Stimulated activated CD8-positive, alpha-beta memory T cell treated with anti-CD3 and anti-CD28 coated beads, Interleukin-12 subunit alpha, Interleukin-12 subunit beta, amount 100 ng/mL, for 4 hours (primary cell): ENCODE measurements around the gene TUBB6.

Source experiments
- DNase-seq: peaks from one replicate; pipeline ENCODE4 v3.0.0-alpha.2; 2020; ENCODE audit warnings: low read depth

TUBB6 gene

DNA sequence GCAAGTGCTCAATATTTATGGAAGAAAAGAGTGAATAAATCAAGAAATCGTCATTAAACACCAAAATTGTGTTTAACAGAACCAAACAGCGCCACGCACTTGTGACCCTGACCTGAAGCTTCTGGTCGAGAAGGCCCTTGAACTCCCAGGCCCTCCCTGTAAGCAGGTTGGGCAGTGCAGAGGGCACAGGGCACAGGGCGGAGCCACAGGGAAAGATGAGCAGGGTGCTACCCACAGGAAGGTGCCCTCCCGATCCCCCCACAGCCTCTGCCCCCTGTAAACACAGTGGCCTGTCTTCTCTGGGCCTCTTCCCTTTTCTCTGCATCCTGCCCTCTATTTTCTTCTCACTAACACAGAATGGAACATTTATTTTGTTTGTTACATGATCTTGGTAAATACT, 16.9 kb upstream of the TUBB6 start:
- no peak for DNase-seq

DNA sequence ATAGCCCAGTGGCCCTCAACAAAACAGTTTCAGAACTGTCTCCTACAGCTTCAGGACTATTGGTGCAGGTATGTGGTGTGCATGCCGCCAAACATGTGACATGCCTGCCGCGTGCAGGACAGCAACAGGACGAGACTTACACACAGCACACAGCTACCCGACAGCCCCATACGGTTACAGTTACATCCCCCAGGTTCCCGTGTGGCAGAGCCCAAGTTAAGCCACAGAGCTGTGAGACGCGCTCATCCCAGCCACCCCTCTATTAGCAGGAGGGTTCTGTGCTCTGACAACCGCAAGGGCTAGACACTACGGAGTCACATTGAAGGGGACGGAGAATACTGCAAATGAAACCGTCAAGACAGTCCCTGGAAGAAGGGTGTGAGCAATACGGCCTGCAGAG, 16.4 kb upstream of the TUBB6 start:
- DNase-seq = no peak

DNA sequence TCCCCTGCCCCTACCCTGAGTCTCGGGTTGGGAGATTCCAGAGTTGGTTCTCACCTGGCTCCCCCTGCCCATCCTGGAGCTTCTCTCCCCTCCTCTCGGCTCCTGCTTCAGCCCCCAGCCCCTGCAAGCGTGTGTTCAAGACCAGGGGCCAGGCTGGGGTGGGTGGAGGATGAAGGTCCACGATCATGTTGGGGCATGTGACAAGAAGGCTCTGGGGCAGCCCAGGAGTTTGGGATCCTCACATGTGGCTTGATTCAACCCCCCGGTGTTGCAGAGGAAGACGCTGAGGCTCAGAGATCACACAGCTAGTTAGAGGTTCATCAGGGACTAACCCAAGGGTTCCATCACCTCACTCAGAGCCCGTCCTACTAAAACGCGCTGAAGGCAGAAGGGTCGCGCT, 14.2 kb upstream of the TUBB6 start:
- DNase-seq = no peak

DNA sequence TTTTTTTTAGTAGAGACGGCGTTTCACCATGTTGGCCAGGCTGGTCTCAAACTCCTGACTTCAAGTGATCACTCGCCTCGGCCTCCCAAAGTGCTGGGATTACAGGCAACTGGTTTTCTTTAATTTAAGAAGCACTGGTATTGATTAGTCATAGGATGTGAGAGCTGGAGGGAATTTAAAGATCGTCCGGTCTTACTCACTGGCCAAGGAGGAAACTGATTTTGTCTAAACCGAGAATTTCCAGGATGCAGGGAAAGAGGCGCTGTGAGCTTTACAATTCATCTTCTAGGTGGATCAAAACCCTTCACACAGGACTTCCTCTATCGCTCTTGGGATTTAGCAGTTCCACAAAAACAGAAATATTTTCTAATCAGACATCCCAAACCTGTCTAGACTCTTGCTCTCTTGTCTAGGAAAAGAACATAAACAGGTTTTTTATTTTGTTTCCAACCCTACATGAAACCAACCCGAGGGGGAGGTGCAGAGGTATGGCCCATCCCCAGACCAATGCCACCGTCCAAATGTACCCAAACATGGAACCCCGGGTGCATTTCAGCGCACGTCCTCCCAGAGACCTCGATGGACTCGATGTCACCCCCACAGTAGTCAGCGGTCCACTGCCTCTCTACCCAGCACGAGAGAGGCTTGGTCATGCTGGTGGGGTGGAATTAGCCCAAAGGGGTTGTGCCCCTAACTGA, 12.5 kb upstream of the TUBB6 start:
- no peak for DNase-seq

DNA sequence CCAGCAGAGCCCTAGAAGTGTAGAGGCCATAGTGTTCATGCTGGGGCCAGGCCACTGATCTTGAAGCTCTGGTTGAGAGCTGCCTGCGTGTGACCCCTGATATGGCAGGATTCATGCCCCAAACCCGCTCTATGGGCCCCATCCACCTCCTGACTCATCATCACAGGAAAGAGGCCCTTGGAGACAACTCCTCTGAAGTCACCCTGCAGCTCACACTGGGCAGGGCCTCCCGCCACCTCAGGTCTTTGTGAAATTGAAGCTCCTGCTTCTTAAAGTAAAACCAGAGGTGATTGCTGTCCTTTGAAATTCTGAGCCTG, 12.0 kb upstream of the TUBB6 start:
- DNase-seq = no peak

DNA sequence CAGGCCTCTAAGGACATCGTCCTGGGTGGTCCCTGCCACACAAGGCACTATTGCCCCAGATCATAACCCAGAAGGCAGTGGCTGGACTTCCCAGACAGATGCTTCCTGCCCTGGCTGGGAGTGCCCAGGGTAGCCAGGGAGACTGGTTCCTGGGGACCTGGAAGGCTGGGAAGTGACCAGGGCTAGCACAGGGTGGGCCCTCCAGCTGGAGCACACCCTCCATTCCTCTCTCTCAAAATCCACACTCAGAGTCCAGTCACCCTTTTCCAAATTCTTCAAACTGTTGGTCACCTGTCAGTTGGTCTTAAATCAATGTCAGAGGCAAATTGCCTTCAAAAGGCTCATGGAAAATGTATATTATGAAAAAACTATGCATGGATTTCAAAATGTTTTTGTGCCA, 11.6 kb upstream of the TUBB6 start:
- DNase-seq = no peak

DNA sequence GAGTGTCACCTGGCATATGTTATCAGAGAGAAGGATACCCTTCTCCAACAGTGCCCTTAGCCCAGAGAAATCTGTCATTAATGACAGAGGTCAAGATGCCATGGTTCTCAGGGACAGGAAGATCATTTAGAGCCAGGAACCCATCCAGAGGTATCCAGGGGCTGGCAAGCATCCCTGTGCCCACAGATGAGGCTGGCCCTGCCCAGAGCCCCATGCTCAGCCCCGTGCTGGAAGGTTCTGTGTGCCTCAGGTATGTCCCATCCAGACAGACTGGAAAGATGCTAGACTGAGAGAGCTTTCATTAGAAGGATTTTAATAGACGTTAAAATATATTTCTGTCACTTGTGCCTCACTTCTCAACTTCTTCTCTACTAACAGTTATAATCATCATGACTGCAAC, 8.2 kb upstream of the TUBB6 start:
- DNase-seq = no peak

DNA sequence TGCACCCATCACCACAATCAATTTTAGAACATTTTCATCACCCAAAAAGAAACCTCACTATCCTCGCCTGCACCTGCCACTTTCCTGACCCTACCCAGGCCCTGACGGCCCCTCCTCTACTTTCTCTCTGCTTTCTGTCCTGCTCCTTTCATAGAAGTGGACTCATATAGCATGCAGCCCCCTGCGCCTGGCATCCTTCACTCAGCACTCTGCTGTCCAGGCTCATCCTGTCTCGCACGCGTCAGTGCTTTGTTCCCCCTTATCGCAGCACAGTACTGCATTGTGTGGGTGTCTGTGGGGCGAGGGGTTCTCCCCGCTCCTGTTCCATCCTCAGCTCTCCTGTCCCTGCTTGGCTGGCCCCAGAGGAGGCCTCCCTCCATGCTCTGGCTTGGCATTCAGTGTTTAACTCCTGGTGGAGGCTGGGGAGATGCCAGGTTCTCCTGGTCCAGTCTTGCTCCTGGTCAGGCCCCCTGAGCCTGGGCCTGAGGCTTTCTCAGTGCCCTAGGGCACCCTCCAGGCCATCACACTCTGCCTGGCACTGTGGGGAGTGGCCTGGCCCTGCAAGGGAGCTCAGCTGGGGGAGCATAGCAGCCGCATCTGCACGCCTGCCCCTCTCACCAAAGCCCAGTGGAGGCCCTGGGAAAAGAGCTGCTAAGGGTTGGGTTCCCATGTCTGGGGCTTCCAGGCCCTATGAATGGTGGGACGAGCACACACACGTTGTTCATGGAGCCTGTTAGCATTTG, 6.6 kb upstream of the TUBB6 start:
- DNase-seq = no peak

DNA sequence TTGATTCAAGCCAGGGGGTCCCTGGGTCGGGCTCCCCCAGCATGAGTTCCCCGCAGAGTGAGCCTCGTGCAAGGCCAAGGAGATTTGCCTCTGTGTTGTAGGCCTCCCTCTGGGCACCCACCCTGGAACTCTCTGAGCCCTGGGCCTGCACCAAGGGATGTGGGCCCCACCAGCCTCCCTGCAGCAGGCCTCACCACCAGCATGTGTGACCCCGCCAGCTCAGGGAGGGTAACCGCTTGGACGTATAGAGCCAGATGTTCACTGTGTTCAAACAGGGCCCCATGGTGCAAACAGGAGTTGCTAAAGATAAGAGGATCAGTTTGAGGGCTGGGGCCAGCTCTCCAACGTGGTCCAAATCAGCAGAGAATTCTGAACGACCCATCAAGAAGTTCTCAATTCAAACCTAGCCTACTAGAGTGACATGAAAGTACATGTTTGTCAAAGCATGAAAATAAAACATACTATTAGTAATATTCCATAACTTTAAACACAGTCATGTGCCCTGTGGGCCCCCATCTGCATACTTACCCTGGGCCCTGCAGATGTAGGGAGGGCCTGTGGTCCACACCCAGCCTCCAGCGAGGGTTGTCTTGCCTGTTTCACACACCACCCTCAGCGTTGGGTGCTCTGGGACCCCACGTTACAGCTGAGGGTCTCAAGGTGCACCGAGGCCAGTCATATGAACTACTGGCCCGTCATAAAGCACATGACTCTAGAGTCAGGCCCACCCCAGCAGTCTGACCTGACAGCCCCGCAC, 5.5 kb upstream of the TUBB6 start:
- DNase-seq = no peak

DNA sequence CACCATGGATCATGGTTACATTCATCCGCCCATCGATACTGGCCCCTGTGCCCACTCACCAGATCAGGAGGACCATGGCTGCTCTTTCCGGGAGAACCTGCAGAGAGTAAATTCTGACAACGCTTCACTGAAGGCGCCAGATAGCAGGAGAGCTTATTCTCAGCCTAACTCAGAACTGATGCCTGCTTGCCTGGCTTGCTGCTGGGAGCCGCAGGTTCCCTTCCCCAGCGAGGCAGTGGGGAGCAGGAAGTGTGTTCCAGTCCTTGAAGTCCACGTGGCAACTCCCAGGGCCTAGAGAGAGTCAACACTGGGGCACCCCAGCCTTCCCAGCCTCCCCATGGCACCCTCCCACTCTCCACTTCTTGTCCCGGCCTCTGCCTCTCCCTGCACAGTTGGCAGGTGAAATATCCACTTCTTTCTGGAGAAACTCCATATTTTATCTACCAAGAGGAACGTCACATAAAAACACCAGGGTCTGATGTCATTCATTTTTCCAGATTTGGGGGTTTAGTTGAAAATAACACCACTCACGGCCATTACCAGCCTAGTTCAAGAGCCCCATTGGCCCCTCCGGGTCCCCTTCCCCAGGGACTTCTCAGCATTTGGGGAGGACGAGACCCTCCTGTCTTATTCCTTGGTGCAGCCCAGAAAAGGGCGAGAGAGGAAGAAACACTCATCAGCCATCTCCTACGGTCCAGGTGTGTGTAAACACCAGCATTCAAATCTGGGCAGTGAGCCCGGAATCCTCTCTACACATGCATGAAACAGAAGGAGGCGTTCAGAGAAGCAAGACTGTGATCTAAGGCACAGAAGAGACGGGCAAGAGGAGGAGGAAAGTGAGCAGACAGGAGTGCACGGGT, 3.5 kb upstream of the TUBB6 start:
- no peak for DNase-seq

DNA sequence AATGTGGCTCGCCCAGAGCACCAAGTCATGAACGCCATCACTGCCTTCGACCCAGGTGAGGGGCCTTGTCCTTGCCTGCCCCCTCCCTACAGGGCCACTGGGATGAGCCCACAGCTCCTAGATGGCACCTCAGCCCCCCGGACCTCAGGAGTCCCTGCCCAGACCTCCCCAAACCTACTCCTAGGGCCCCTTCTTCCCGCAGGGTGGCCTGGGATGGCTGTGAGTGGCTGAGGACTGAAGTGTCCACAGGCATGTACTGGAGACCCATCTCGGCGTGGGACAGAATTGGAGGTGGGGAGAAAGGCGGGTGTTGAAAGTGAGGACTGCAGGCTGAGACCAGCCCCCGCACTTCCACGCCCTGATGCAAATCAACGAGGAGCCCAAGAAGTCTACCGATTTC, 2.8 kb upstream of the TUBB6 start:
- no peak for DNase-seq

DNA sequence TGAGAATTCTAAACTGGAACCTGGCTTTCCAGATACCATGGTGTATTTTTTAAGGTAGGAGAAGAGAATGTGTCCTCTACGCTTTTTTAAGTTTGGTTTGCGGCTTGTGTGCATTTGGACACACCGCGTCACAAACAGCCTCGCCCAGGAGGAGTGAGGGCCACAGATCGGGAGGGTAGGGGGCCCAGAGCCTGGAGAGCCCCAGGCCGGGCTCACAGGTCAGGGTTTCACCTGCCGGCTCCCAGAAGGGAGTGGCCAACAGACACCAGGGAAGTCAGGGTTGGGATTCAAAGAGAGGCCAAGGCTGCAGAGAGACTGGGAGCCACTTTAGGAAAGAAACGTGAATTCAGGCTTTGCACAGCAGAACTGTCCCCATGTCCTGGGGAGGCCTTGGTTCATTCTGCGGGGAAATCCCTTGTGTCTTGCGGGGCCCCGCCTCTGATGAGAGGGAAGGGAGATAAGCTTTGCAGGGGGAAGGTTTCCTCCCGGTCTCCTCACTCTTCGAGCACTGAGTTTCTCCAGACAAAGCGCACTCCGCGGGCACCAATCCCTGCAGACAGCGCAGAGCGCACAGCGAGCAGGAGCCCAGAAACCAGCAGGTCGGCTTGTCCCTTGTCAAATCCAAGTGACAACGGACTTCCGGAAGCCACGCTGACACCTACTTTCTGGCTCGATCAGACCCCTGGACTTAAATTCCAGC, 2.0 kb upstream of the TUBB6 start:
- DNase-seq = no peak

DNA sequence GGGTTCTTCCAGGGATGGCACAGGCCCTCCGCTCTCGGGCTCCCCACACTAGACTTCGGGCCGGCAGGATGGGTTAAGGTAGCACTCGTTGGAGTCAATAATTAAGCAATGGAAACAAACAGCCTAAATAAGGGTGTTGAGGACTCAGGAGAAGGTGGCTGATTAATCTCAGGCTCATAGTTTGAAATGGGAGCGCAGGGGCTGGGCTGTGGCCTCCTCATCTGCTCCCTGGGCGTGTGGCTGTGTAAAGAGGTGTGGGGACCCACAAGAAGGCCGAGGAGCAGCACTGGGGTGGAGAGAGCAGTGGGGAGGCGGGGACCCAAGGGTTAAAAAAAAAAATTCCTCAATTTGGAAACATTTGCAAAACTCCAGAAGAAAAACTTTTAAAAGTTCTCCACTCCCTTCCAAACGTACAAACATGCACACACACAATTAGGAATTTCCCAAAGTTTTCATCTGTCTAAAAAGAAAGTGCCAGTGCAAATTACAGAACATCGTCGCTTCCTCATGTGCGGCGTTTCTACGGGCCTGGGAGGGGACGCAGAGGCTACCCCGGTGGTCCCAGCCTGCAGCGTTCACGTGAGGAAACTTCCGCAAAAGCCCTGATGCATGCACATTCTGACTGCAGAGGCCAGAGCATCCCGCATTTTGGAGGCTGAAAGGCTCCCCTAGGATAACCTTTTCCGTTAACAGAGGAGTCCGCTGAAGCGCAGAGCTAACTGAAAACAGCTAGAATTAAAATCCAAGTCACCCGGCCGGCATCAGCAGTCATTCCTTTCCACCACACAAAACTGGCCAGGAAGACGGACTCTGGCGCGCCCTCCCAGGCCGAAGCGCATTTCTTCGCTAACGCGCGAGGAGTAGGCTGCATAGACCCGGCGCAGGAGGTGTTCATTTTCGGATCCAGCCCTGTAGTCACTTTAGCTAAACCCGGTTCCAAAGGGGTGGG, 1.0 kb upstream of the TUBB6 start:
- no peak for DNase-seq

DNA sequence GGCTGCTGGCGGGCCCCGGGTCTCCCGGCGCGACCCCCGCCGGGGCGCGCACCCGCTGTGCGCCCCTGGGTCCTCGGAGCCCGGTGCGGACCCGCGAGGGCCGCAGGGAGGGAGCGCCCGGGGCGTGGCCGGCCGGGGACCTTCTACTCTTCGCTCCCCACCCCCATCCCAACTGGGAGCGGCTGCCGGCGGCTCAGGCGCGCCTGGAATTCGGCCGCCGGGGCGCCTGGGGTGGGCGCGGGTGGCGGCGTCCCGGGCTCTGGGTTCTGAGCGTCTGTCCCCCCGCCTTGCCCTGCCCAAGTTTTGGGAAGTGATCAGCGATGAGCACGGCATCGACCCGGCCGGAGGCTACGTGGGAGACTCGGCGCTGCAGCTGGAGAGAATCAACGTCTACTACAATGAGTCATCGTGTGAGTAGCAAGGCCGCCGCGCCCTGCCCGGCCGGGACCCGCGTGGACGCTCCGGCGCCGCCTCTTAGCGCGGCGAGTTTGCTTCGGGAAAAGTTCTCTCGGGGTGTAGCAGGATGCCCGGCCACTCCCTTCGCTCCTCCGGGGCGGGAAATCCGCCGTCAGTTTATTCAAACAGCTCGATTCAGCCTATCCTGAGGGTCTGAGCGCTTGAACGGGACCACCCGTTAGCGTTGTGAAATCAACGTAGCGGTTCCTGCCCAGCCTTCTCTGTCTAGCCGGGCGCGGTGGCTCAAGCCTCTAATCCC, 502 bp downstream of the TUBB6 start:
- DNase-seq = no peak

DNA sequence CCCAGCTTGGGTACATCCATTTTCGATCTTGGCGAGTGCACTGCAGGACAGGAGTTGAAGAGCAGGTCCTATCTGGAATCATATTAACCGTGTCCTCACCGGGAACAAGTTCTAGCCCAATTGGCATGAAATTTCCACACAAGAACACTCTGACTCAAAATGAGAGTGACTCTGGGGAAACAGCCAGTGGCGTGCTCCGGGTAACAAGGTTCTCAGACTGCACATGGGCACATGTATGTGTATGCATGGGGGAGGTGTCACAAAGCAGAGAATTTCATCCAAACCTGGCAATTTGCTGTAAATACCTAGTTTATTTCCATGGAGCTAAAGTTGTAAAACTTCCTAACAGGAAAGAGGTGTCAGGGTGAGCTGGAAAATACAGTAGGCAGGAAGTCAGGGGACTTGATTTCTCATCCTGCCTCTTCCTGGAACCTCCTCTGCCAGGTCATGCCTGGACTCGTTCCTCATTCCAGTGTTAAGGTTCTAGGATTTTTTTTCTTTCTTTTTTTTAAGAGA, 1.7 kb downstream of the TUBB6 start:
- no peak for DNase-seq

DNA sequence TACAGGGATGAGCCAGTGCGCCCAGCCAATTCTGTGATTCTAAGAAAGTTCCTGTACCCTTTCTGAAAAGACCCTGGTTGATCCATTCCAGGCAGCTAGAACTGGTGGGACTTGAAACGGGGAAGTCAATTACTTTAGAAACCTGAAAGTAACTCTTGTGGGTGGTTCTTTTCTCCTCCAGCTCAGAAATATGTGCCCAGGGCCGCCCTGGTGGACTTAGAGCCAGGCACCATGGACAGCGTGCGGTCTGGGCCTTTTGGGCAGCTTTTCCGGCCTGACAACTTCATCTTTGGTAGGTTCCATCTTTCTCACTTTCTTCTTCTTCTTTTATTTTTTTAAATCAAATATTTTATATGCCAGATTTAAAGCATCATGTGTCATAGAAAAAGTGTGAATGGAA, 2.7 kb downstream of the TUBB6 start:
- no peak for DNase-seq

DNA sequence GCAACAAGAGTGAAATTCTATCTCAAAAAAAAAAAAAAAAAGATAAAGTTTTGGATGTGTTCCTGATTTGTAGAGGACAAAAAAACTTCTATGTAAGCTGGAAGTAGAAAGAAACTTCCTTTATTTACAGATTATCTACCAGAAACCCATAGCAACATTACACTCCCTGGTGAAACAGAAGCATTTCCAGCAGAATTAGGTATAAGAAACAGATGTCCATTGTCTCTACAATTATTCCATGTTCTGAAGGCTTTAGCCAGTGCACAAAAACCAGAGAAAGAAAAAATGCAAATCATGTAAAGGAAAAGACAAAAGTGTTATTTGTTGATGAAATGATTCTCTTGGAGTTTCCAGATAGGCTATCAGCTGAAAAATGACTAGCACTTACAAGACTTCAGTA, 4.9 kb downstream of the TUBB6 start:
- no peak for DNase-seq

DNA sequence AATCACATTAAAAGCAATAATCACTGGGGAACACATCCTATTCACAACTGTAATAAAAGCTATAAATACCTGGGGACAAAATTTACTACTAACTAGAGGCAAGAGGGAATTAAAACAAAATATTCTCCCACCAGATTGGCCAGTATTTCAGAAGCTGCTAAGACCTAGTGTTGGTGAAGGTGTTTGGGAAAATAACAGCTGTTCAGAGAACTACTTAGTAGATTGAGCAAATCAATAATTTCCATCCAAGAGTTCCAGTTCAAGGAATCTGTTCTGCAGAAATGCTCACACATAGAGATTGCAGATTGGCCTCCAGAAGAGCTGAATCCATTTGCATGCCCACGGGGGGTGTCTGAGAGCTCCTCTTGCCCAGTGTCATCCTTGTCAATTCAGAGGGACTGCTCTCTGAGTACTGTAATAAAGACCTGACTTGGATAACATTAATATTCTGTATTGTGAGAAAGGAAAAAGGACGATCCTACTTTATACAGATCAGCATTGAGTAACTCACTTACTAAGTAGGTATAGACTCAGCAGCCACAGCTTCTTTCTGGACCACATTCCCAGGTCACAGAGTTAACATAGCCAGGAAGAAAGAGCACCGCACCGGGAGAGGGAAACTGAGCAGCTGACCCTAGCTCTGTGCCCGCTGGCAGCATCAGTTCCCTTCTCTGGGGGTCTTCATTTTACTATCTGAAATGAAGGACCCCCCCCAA, 5.6 kb downstream of the TUBB6 start:
- no peak for DNase-seq
